Activated T-cell treated with anti-CD3 and anti-CD28 coated beads for 24 hours (primary cell): ENCODE results near the gene AGMO.

ENCODE experiments used
- DNase-seq: peaks from one replicate; pipeline ENCODE4 v3.0.0-alpha.2; 2020; ENCODE audit warnings: low read depth

The AGMO gene

GRCh38 chr7:15219758-15220157, 342.1 kb downstream of the AGMO start:
- DNase-seq: no peak

GRCh38 chr7:15218261-15218660, 343.6 kb downstream of the AGMO start:
- DNase-seq: no peak

- DNase-seq: no peak
Measured at GRCh38 chr7:15215616-15216015, 346.2 kb downstream of the AGMO start.

GRCh38 chr7:15214976-15215375, 346.8 kb downstream of the AGMO start:
- no peak for DNase-seq

- DNase-seq: no peak
Measured at GRCh38 chr7:15213093-15213492, 348.7 kb downstream of the AGMO start.

DNA sequence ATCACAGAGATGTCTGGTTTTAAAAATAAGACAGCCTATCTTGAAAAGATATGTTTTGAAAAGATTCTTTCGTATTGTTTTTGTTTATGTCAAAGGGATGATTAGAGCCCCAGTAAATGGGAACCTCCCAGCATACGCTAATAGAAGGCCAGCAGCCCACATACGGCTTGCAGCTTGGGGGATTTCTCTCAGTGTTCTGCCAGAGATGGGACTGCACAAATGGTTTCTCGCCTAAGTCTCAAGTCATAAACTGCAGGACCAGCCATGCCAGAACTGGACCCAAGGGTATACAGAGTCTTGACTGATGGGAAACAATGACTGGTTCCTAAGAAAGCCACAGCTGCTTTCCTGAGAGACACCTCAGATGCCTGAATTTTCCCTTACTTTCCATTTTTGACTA, 352.4 kb downstream of the AGMO start:
- no peak for DNase-seq

DNA sequence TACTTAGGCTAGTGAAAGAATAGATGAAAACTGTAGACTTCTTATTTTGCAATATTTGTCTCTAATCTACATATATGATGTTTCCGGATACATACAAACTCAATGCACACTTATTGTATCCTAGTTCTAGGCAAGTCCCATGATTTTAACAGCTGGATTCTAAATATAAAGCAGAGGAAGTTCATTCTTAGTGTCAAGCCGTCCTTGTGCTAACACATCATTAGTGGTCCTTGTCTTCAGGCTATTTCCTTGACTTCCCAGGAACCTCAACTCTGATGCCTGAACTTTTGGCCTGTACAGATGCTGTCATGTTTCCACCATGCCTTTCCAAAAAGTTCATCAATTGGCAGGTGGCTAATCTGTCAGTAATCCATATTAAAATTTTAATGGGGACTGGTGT, 357.4 kb downstream of the AGMO start:
- DNase-seq: no peak

GRCh38 chr7:15199482-15199881, 362.3 kb downstream of the AGMO start:
- DNase-seq: no peak

DNA sequence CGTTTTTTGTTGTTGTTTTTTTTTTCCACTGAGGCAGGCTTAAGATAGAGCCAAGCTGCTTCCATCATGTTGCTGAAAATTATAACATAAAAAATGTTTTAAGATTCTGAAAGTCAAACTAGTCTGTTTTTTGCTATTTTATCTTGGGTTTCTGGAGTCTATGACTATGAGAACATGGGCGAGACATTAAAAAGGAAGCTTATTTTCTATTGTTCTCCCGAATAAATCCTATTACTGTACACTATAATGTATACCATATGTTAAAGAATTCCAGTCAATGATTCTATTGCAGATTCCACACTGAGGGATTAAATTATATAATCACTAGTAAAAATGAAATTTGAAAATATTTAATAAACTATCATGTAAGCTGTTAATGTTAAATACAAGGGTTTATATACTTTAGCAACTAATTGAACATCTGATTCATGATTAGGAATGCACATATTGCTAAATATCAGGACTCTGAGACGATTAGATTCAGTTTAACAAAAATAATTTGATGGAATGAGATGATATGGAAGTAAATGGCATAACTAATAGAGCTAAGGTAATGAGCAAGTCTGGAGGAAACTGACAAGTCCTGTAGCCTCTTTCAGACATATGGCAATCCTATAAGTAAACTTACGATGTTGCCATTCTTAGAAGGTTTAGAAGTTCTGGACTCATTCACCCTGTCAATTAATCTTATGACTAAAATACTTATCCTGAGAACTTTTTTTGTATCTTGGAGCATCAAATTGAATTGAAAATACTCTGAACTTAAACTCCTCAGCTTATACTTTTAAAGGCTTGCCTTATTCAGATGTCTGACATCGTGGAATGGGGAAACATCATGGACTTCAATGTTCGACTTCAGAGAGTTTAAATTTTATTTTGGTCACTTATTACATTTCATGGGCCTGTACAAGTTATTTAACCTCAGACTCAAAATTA, 364.5 kb downstream of the AGMO start:
- DNase-seq: no peak

- DNase-seq: no peak
Measured at GRCh38 chr7:15178065-15178464, 383.8 kb downstream of the AGMO start.

GRCh38 chr7:15176089-15176488, 385.7 kb downstream of the AGMO start:
- DNase-seq: no peak

- no peak for DNase-seq
Measured at GRCh38 chr7:15175152-15175551, 386.7 kb downstream of the AGMO start.

GRCh38 chr7:15174485-15174884, 387.3 kb downstream of the AGMO start:
- DNase-seq: no peak

- DNase-seq: no peak
Measured at GRCh38 chr7:15168489-15168888, 393.3 kb downstream of the AGMO start.

DNA sequence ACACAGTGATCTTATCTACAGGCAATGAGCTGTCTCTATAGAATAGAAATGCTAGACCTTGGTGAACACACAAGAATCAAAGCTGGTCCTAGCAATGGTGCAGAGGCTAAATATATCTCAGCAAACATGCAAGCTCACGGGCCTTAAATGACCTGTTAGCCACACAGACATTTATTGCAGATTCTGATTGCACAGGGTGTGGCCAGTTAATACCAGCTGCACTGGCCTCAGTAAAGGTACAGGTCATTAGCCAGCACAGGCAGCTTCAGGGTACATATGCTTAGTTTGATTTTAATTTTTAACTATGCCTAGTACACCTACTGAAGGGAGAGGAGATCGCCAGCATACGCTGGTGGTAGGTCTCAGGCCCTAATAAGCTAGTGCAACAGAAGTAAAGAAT, 393.9 kb downstream of the AGMO start:
- DNase-seq: no peak

- DNase-seq: no peak
Measured at GRCh38 chr7:15166620-15167019, 395.2 kb downstream of the AGMO start.

DNA sequence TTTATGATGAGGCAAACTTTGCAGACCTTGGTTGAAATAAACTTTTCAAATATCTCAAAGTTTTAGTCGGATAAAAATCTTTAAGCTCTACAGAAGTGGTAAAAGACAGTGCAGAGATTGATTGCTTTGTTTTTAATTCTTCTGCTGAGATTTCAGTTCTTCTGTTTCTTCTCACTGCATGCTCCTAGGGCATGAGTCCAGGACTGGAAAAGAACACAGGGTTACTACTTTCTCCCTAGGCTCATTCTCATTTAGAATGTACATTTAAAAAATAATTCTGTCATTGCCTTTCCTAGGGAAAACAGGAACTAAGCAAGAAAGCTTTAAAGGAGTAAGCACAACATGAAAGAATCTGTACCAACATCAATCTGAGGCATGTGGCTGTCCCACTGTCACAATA, 402.6 kb downstream of the AGMO start:
- DNase-seq: no peak

DNA sequence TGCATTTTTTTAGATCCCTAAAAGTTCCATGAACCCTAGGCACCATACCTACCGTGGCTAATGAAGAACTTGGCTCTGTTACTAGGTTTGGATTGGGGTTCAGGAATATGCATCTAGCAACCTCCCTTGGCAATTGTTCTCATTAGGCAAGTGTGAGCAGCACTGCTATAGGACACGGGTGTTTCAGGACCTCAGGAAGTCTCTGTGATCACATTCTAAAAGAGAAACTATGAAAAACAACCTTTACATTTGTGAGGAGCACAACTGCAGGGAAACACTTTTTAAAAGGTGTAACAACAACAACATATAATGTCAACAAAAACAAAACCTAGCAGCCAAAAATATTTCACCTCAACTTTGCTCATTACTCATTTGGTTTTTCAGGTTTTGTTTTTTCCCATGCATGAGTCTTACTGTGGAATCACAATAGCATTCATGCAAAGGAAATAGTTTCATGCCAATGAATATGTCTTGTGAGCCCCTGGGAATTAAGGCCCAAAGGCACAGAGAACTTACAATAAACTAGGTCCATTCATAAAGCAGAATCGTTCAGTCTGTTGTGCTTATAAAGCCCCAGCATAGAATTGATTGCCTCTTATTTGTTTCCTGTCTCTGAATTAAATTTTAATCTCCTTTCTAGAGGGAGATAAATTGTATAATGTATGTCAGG, 403.5 kb downstream of the AGMO start:
- no peak for DNase-seq
